Lung (tissue), 12 donors: ENCODE results near the gene SMURF1. TPM values are rescaled to one million over a fixed set of nuclear protein-coding genes. Genes with fewer than 3 reads are reported as not detected.

ENCODE experiments used
- ATAC-seq: fragments of 200-7000 bp; cut with Tn5 transposase; one replicate; pipeline ENCODE4 v1.9.1; 2020; ENCODE audit warnings: moderate number of reproducible peaks; ENCODE audit not compliant: insufficient read depth, low FRiP score
- DNase-seq, 3 donors: peaks; one replicate each; pipeline ENCODE4 v3.0.0-alpha.2; 2013 to 2017
- H3K27ac ChIP-seq, 2 donors: one replicate each; pipeline ENCODE4 v1.5.1; 2013; ENCODE audit warnings: mild to moderate bottlenecking in 2 of 2, moderate library complexity in 2 of 2, control low read depth in 1 of 2, inconsistent platforms in 1 of 2, low read depth in 1 of 2, low read length in 1 of 2
- H3K27me3 ChIP-seq, 3 donors: one replicate each; pipeline ENCODE4 v1.5.1; 2013; ENCODE audit warnings: low read length in 2 of 3; ENCODE audit not compliant: control insufficient read depth in 3 of 3, insufficient read depth in 3 of 3
- H3K36me3 ChIP-seq, 4 donors: one replicate each; pipeline ENCODE4 v1.5.1; 2013; ENCODE audit warnings: low read length in 4 of 4, mild to moderate bottlenecking in 1 of 4, moderate library complexity in 1 of 4; ENCODE audit not compliant: control insufficient read depth in 4 of 4, insufficient read depth in 4 of 4
- H3K4me1 ChIP-seq, 5 donors: one replicate each; pipeline ENCODE4 v1.5.1; 2013; ENCODE audit warnings: low read length in 5 of 5, mild to moderate bottlenecking in 2 of 5, moderate library complexity in 1 of 5; ENCODE audit not compliant: control insufficient read depth in 5 of 5, insufficient read depth in 5 of 5
- H3K4me3 ChIP-seq: one replicate; pipeline ENCODE4 v1.5.1; 2013; ENCODE audit warnings: mild to moderate bottlenecking, control low read depth, moderate library complexity
- H3K9ac ChIP-seq, 2 donors: one replicate each; pipeline ENCODE4 v1.5.1; 2013; ENCODE audit warnings: low read length in 2 of 2, control low read depth in 1 of 2; ENCODE audit not compliant: insufficient read depth in 1 of 2
- H3K9me3 ChIP-seq, 4 donors: one replicate each; pipeline ENCODE4 v1.5.1; 2013; ENCODE audit warnings: low read length in 3 of 4, mild to moderate bottlenecking in 1 of 4, moderate library complexity in 1 of 4; ENCODE audit not compliant: control insufficient read depth in 4 of 4, insufficient read depth in 3 of 4
- CTCF ChIP-seq: IDR thresholded peaks from 2 replicates; pipeline ENCODE4 v1.5.1; 2012; ENCODE audit warnings: mild to moderate bottlenecking; ENCODE audit errors: control extremely low read depth, extremely low read depth
- WGBS, 2 donors: extraction: QIAGEN DNeasy Blood & Tissue Kit; methylation state at CpG; one replicate each; pipeline ENCODE4 v1.1.7; 2013; 5-methylcytosine and 5-hydroxymethylcytosine counted together
- polyA plus RNA-seq, 2 donors: library from polyadenylated mRNA; stranded (reverse); fragments of 200-250 nt; gene quantifications; one replicate each; pipeline ENCODE4 v1.2.1, GENCODE V29; 2013
- total RNA-seq, 2 donors: library from RNA; depleted of rRNA in 1 of 2; stranded (reverse); fragments of >200 nt in 1 of 2; gene quantifications; one replicate each; pipeline ENCODE4 v1.2.1, GENCODE V29; 2014 to 2021
- donor health status: control.
- donor health status: control.
- donor health status: Bipolar disorder and iron deficiency.
- donor health status: healthy.
- donor health status: DM: yes; HTN: yes; CAD: no.

Gene SMURF1
- total and polyA plus RNA-seq, 4 donors: 9.0 to 36.4 (median 21.5) TPM

- Histone ChIP-seq H3K4me3 (no peak overlapping the region), H3K36me3 (peaks cover 37 to 78% (median 51%) of the 10 kb centered on the region in 4 donors), H3K9me3 (peaks cover 0 to 10% (median 2%) of the 10 kb centered on the region in 4 donors), H3K4me1 (peaks cover 0 to 2% (median 0%) of the 10 kb centered on the region in 5 donors), H3K27me3 (no peaks in the 10 kb centered on the region), H3K9ac (no peak overlapping the region), H3K27ac (no peak overlapping the region)
- no peak for TF ChIP-seq CTCF
- ATAC-seq: no peak
- WGBS, 2 donors: 94 to 95% methylated on average over 4 of the region's 4 CpGs
- DNase-seq: no peak
Measured at GRCh38 chr7:99033765-99034164, 110.1 kb downstream of the SMURF1 start.

GRCh38 chr7:99032928-99033327 lies 111.0 kb downstream of the SMURF1 start:
- H3K9me3 ChIP-seq: peaks cover 0 to 10% (median 2%) of the 10 kb centered on the region in 4 donors
- peaks cover 40 to 76% (median 52%) of the 10 kb centered on the region in 4 donors for H3K36me3 ChIP-seq
- no peak for TF ChIP-seq CTCF
- H3K27me3 ChIP-seq: no peaks in the 10 kb centered on the region
- no peak overlapping the region for H3K4me3 ChIP-seq
- no peak overlapping the region for H3K9ac ChIP-seq
- DNase-seq (no peak), ATAC-seq (no peak)
- WGBS, 2 donors: 92 to 95% methylated on average over 15 of the region's 15 CpGs
- H3K27ac ChIP-seq: no peak overlapping the region
- H3K4me1 ChIP-seq: peaks cover 0 to 2% (median 0%) of the 10 kb centered on the region in 5 donors

GRCh38 chr7:99031496-99031895 lies 112.4 kb downstream of the SMURF1 start:
- peaks cover 0 to 10% (median 2%) of the 10 kb centered on the region in 4 donors for H3K9me3 ChIP-seq
- WGBS, 2 donors: 94% methylated on average over 7 of the region's 7 CpGs
- DNase-seq (no peak), ATAC-seq (no peak)
- no peak for TF ChIP-seq CTCF
- no peak overlapping the region for H3K27ac ChIP-seq
- no peak overlapping the region for H3K9ac ChIP-seq
- H3K4me3 ChIP-seq: no peak overlapping the region
- H3K27me3 ChIP-seq: no peaks in the 10 kb centered on the region
- H3K36me3 ChIP-seq: peaks cover 38 to 66% (median 44%) of the 10 kb centered on the region in 4 donors
- peaks cover 0 to 2% (median 0%) of the 10 kb centered on the region in 5 donors for H3K4me1 ChIP-seq

- 91% methylated on average over 5 of the region's 5 CpGs for WGBS, 2 donors
- ATAC-seq: no peak
- Histone ChIP-seq H3K9ac (no peak overlapping the region), H3K4me1 (peaks cover 0 to 2% (median 0%) of the 10 kb centered on the region in 5 donors), H3K27ac (no peak overlapping the region), H3K9me3 (peaks cover 0 to 10% (median 2%) of the 10 kb centered on the region in 4 donors), H3K4me3 (no peak overlapping the region), H3K36me3 (peaks cover 38 to 61% (median 43%) of the 10 kb centered on the region in 4 donors), H3K27me3 (no peaks in the 10 kb centered on the region)
- TF ChIP-seq CTCF: no peak
- no peak for DNase-seq
Measured at GRCh38 chr7:99030951-99031350, 113.0 kb downstream of the SMURF1 start.
